Neural progenitor cell (in vitro differentiated cells): ENCODE data around the gene TNN. TPM values are rescaled to one million over a fixed set of nuclear protein-coding genes. Genes with fewer than 3 reads are reported as not detected.

ENCODE experiments used
- DNase-seq: peaks from one replicate; pipeline ENCODE4 v3.0.0-alpha.2; 2016; ENCODE audit warnings: low spot score
- H2AFZ ChIP-seq: fragments of 200-600 bp; sonication (generic); replicated peaks from 2 replicates; pipeline ENCODE4 v1.6.1; 2016; ENCODE audit warnings: antibody characterized with exemption
- H3F3A ChIP-seq: fragments of 200-600 bp; sonication (generic); 2 replicates; pipeline ENCODE4 v1.6.1; 2016; ENCODE audit warnings: antibody characterized with exemption, low read depth
- H3K27ac ChIP-seq: fragments of 200-600 bp; sonication (generic); 2 replicates; pipeline ENCODE4 v1.5.1; 2016; ENCODE audit warnings: mild to moderate bottlenecking
- H3K27me3 ChIP-seq: fragments of 200-600 bp; sonication (generic); 2 replicates; pipeline ENCODE4 v1.6.1; 2016; ENCODE audit warnings: mild to moderate bottlenecking, moderate library complexity
- H3K36me3 ChIP-seq: fragments of 200-600 bp; sonication (generic); 2 replicates; pipeline ENCODE4 v1.5.1; 2016
- H3K4me1 ChIP-seq: fragments of 200-600 bp; sonication (generic); 2 replicates; pipeline ENCODE4 v1.6.1; 2016; ENCODE audit warnings: mixed run types
- H3K4me2 ChIP-seq: fragments of 200-600 bp; sonication (generic); 2 replicates; pipeline ENCODE4 v1.6.1; 2016
- H3K4me3 ChIP-seq: fragments of 200-600 bp; sonication (generic); 2 replicates; pipeline ENCODE4 v1.5.1; 2016
- H3K79me2 ChIP-seq: fragments of 200-600 bp; sonication (generic); 2 replicates; pipeline ENCODE4 v1.6.1; 2016; ENCODE audit warnings: low read depth
- H3K9ac ChIP-seq: fragments of 200-600 bp; sonication (generic); 2 replicates; pipeline ENCODE4 v1.6.1; 2016
- H3K9me3 ChIP-seq: fragments of 200-600 bp; sonication (generic); 2 replicates; pipeline ENCODE4 v1.5.1; 2016; ENCODE audit warnings: low read depth
- H4K20me1 ChIP-seq: fragments of 200-600 bp; sonication (generic); 2 replicates; pipeline ENCODE4 v1.6.1; 2016; ENCODE audit warnings: low read depth
- H3K27ac Mint-ChIP-seq: 3 replicates; pipeline ENCODE4 v1.8.0; 2021; ENCODE audit warnings: mixed read lengths
- H3K27me3 Mint-ChIP-seq: 2 replicates; pipeline ENCODE4 v1.8.0; 2022; ENCODE audit warnings: low read depth, mild to moderate bottlenecking, inconsistent platforms, moderate library complexity, mixed read lengths; ENCODE audit not compliant: insufficient read depth
- H3K36me3 Mint-ChIP-seq: 3 replicates; pipeline ENCODE4 v1.8.0; 2021; ENCODE audit warnings: mixed read lengths
- H3K4me1 Mint-ChIP-seq: 3 replicates; pipeline ENCODE4 v1.8.0; 2021; ENCODE audit warnings: mixed read lengths
- H3K4me3 Mint-ChIP-seq: 3 replicates; pipeline ENCODE4 v1.8.0; 2021; ENCODE audit warnings: mild to moderate bottlenecking, moderate library complexity, mixed read lengths
- H3K9me3 Mint-ChIP-seq: 3 replicates; pipeline ENCODE4 v1.8.0; 2020; ENCODE audit warnings: mixed read lengths
- EZH2 ChIP-seq: fragments of 200-600 bp; sonication (generic); IDR thresholded peaks from 2 replicates; pipeline ENCODE4 v1.6.1; 2017; ENCODE audit warnings: antibody characterized with exemption, mild to moderate bottlenecking, moderate library complexity
- EZH2phosphoT487 ChIP-seq: fragments of 200-600 bp; sonication (generic); IDR thresholded peaks from 2 replicates; pipeline ENCODE4 v1.6.1; 2017; ENCODE audit warnings: antibody characterized with exemption
- total RNA-seq: library from RNA; depleted of rRNA; stranded (reverse); fragments of >200 nt; gene quantifications from 2 replicates; pipeline ENCODE4 v1.2.3, GENCODE V29; 2015; ENCODE audit warnings: low replicate concordance
- TF ChIP-seq, protein P1 (sequence below): fragments of 200-600 bp; sonication (generic); IDR thresholded peaks from 2 replicates; pipeline ENCODE4 v1.5.1; 2017; ENCODE audit warnings: antibody characterized with exemption, mild to moderate bottlenecking

The TNN gene
- total RNA-seq, 1 donor from 2014 or later, result not detected

DNA sequence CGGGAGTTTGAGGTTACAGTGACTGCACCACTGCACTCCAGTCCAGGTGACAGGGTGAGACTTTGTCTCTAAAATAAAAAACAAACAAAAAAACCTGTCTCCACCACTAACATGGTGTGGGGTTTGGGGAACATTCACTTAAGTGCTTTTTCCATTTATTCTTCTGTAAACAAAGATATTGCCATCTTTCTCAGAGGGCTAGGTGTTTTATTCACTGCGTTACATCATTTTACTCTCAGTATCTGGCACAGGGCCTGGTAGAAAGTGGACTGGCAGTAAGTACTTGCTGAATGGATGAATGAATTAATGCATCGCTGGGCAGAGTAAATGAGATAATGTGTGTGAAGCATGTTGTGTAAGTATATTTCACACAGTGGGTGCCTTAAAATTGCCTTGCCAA lies 104.9 kb downstream of the TNN start:
- Histone ChIP-seq H4K20me1 (no peaks in the 10 kb centered on the region), H3K4me3 (no peak overlapping the region), H3K27me3 (no peaks in the 10 kb centered on the region), H3K4me2 (no peak overlapping the region), H3F3A (no peaks in the 10 kb centered on the region), H3K79me2 (no peaks in the 10 kb centered on the region), H3K9me3 (no peaks in the 10 kb centered on the region), H3K36me3 (no peaks in the 10 kb centered on the region), H3K4me1 (no peaks in the 10 kb centered on the region), H3K9ac (no peak overlapping the region), H3K27ac (no peak overlapping the region), H2AFZ (no peak overlapping the region)
- no peaks in the 10 kb centered on the region for H3K36me3 Mint-ChIP-seq
- TF ChIP-seq EZH2, result no peak
- TF ChIP-seq EZH2phosphoT487, result no peak
- DNase-seq, result no peak
- H3K27ac Mint-ChIP-seq, result no peak overlapping the region
- H3K27me3 Mint-ChIP-seq, result no peaks in the 10 kb centered on the region
- no peaks in the 10 kb centered on the region for H3K4me1 Mint-ChIP-seq
- no peak overlapping the region for H3K4me3 Mint-ChIP-seq
- H3K9me3 Mint-ChIP-seq, result no peaks in the 10 kb centered on the region

DNA sequence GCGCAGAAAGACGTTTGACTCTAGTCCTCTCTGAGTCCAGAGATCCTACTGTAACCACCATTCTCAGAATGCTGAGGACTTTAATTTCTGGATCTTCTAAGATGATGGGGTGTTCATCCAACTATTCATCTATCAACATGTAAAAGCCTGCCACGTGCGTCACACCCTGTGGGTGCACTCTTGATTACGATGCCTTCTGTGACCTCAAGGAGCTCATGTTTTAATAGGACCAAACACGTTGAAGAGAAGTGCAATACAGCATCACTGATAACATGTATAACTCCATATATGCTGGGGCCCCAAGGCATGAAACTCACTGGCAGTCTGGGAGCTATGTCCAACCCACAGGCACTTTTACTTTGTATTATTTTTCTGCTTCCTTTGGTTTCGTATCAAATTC lies 105.9 kb downstream of the TNN start:
- no peaks in the 10 kb centered on the region for H3K27me3 ChIP-seq
- no peaks in the 10 kb centered on the region for H3K36me3 ChIP-seq
- H2AFZ ChIP-seq, result no peak overlapping the region
- no peaks in the 10 kb centered on the region for H3K27me3 Mint-ChIP-seq
- no peak overlapping the region for H3K4me3 Mint-ChIP-seq
- H3K9ac ChIP-seq, result no peak overlapping the region
- no peaks in the 10 kb centered on the region for H3K9me3 Mint-ChIP-seq
- H3K4me2 ChIP-seq, result no peak overlapping the region
- no peak for DNase-seq
- no peaks in the 10 kb centered on the region for H3K9me3 ChIP-seq
- H3F3A ChIP-seq, result no peaks in the 10 kb centered on the region
- H3K36me3 Mint-ChIP-seq, result no peaks in the 10 kb centered on the region
- no peaks in the 10 kb centered on the region for H3K4me1 ChIP-seq
- no peaks in the 10 kb centered on the region for H3K4me1 Mint-ChIP-seq
- no peak overlapping the region for H3K27ac ChIP-seq
- H3K27ac Mint-ChIP-seq, result no peak overlapping the region
- TF ChIP-seq, protein P1, sequence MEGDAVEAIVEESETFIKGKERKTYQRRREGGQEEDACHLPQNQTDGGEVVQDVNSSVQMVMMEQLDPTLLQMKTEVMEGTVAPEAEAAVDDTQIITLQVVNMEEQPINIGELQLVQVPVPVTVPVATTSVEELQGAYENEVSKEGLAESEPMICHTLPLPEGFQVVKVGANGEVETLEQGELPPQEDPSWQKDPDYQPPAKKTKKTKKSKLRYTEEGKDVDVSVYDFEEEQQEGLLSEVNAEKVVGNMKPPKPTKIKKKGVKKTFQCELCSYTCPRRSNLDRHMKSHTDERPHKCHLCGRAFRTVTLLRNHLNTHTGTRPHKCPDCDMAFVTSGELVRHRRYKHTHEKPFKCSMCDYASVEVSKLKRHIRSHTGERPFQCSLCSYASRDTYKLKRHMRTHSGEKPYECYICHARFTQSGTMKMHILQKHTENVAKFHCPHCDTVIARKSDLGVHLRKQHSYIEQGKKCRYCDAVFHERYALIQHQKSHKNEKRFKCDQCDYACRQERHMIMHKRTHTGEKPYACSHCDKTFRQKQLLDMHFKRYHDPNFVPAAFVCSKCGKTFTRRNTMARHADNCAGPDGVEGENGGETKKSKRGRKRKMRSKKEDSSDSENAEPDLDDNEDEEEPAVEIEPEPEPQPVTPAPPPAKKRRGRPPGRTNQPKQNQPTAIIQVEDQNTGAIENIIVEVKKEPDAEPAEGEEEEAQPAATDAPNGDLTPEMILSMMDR, result no peak
- TF ChIP-seq EZH2phosphoT487 (no peak), EZH2 (no peak)
- H3K79me2 ChIP-seq, result no peaks in the 10 kb centered on the region
- H3K4me3 ChIP-seq, result no peak overlapping the region
- no peaks in the 10 kb centered on the region for H4K20me1 ChIP-seq

DNA sequence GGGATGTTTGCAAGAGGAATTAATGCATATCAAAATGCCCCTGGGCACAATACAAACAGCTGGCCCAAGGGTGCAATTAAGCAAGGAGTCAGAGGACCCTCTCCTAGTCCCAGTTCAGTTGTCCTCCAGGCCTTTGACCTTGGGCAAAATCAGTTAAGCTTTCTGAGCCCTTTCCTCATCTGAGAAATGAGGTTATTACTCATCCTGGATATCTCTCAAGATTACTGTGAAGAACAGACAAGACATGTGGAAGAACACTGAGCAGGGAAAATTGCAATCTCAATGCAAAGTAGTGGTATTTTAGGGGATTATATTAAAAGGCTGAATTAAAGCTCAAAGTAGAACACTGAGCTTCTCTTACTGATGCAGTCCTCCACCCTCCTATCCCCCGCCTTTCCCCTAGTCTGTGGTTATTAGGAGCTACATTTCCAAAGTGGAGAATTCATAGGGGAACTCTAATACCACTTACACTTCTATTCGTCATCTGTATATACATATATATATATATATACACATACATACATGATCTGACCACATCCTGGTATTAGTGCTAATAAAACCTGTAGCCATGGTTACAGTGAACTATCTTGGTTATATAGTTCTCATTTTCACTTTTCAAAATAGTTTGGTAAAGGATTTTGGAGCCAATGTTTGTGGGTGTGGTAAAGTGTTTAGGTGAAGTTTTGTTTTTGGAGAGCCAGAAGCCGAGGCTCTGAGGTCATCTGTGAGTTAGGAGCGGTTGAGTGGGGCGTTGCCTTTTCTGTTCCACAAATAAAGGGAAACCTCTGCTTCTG lies 106.9 kb downstream of the TNN start:
- no peaks in the 10 kb centered on the region for H3K36me3 Mint-ChIP-seq
- Histone ChIP-seq H3K27ac (no peak overlapping the region), H3K4me2 (no peak overlapping the region), H3K27me3 (no peaks in the 10 kb centered on the region), H3F3A (no peaks in the 10 kb centered on the region), H3K9ac (no peak overlapping the region), H3K9me3 (no peaks in the 10 kb centered on the region), H3K4me3 (no peak overlapping the region), H3K36me3 (no peaks in the 10 kb centered on the region), H3K4me1 (no peaks in the 10 kb centered on the region), H2AFZ (no peak overlapping the region), H4K20me1 (no peaks in the 10 kb centered on the region), H3K79me2 (no peaks in the 10 kb centered on the region)
- no peaks in the 10 kb centered on the region for H3K27me3 Mint-ChIP-seq
- DNase-seq, result no peak
- no peak for TF ChIP-seq EZH2
- no peak for TF ChIP-seq EZH2phosphoT487
- TF ChIP-seq, protein P1, result no peak
- no peak overlapping the region for H3K27ac Mint-ChIP-seq
- no peak overlapping the region for H3K4me3 Mint-ChIP-seq
- no peaks in the 10 kb centered on the region for H3K4me1 Mint-ChIP-seq
- H3K9me3 Mint-ChIP-seq, result no peaks in the 10 kb centered on the region

DNA sequence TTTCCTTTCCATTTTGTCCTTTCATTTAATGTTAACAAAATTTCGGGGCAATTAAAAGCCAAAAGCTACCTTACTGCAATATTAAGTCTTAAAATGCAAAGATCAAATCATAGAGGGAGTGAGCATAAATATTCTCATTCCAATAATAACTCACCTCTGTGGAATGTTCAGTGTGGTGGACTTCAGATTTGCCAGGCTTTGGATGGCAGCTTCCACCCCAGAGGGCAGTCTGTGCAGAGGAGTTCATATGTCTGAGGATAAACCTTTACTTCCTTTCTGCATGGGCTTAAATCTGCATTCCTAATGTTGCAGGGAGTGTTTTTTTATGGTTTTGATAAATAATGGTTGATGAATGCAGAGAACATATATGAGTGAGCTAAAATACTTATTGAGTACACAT lies 108.6 kb downstream of the TNN start:
- no peak for DNase-seq
- H3K27me3 ChIP-seq, result no peaks in the 10 kb centered on the region
- no peak overlapping the region for H3K4me2 ChIP-seq
- TF ChIP-seq EZH2phosphoT487, result no peak
- H3K27ac ChIP-seq, result no peak overlapping the region
- no peaks in the 10 kb centered on the region for H3K9me3 ChIP-seq
- no peaks in the 10 kb centered on the region for H3K4me1 ChIP-seq
- H3F3A ChIP-seq, result no peaks in the 10 kb centered on the region
- H3K4me1 Mint-ChIP-seq, result no peaks in the 10 kb centered on the region
- no peaks in the 10 kb centered on the region for H3K79me2 ChIP-seq
- no peaks in the 10 kb centered on the region for H4K20me1 ChIP-seq
- H3K9ac ChIP-seq, result no peak overlapping the region
- H3K27me3 Mint-ChIP-seq, result no peaks in the 10 kb centered on the region
- H3K9me3 Mint-ChIP-seq, result no peaks in the 10 kb centered on the region
- no peaks in the 10 kb centered on the region for H3K36me3 ChIP-seq
- no peak overlapping the region for H3K27ac Mint-ChIP-seq
- H3K4me3 Mint-ChIP-seq, result no peak overlapping the region
- no peak overlapping the region for H2AFZ ChIP-seq
- H3K4me3 ChIP-seq, result no peak overlapping the region
- no peaks in the 10 kb centered on the region for H3K36me3 Mint-ChIP-seq
